GM12872 (cell line): Measurements from ENCODE around the gene SLC25A27.

Experiments used
- CTCF ChIP-seq: IDR thresholded peaks from 3 replicates; pipeline ENCODE4 v1.5.1; 2011; ENCODE audit warnings: low read depth, mild to moderate bottlenecking, low read length, moderate library complexity; ENCODE audit not compliant: insufficient read depth

Gene SLC25A27

GRCh38 chr6:46719099-46719498 is 66.3 kb downstream of the SLC25A27 start:
- no peak for TF ChIP-seq CTCF

GRCh38 chr6:46720401-46720800 is 67.6 kb downstream of the SLC25A27 start:
- no peak for TF ChIP-seq CTCF
